IMR-90 (cell line): Measurements from ENCODE around the gene CAV2. TPM values are rescaled to one million over a fixed set of nuclear protein-coding genes. Genes with fewer than 3 reads are reported as not detected.

Source experiments
- ATAC-seq: fragments of 200-7000 bp; cut with Tn5 transposase; 2 replicates; pipeline ENCODE4 v1.9.1; 2020; ENCODE audit warnings: low read depth, mild to moderate bottlenecking, moderate library complexity
- BruUV-seq: library from RNA; stranded (reverse); fragments of 400-500 nt; replicated peaks from 2 replicates; lab custom pipeline; 2021; lab: Mats Ljungman, UMichigan
- CTCF ChIA-PET: fragments of 300-600 bp; formaldehyde crosslinking; extraction: SDS; loops from one replicate; lab custom pipeline; 2021; ENCODE audit warnings: antibody characterized with exemption; lab: Yijun Ruan, JAX
- POLR2A ChIA-PET: fragments of 300-600 bp; sonication (Branson Sonifier 250); formaldehyde crosslinking; loops from one replicate; lab custom pipeline; 2022; ENCODE audit warnings: antibody characterized with exemption; ENCODE audit not compliant: unreplicated experiment; lab: Charles Lee
- DNase-seq: peaks from one replicate; pipeline ENCODE4 v3.0.0; 2013
- H2AFZ ChIP-seq: replicated peaks from 2 replicates; pipeline ENCODE3; 2013; ENCODE audit warnings: low read length, mild to moderate bottlenecking; ENCODE audit not compliant: poor library complexity
- H2AK5ac ChIP-seq: 2 replicates; pipeline ENCODE4 v1.6.1; 2013; ENCODE audit warnings: low read depth, low read length, inconsistent platforms
- H2AK9ac ChIP-seq: replicated peaks from 2 replicates; pipeline ENCODE3; 2013; ENCODE audit warnings: mild to moderate bottlenecking, low read depth, low read length, moderate library complexity; ENCODE audit not compliant: poor library complexity
- H2BK120ac ChIP-seq: 2 replicates; pipeline ENCODE4 v1.6.1; 2013; ENCODE audit warnings: low read depth, low read length, inconsistent platforms
- H2BK15ac ChIP-seq: 3 replicates; pipeline ENCODE4 v1.6.1; 2013; ENCODE audit warnings: low read depth, low read length, inconsistent platforms
- H2BK20ac ChIP-seq: 2 replicates; pipeline ENCODE4 v1.6.1; 2013; ENCODE audit warnings: low read depth, mild to moderate bottlenecking, inconsistent platforms, low read length, moderate library complexity
- H2BK5ac ChIP-seq: 2 replicates; pipeline ENCODE4 v1.6.1; 2013; ENCODE audit warnings: mild to moderate bottlenecking, low read depth, low read length, inconsistent platforms; ENCODE audit not compliant: poor library complexity, severe bottlenecking
- H3K14ac ChIP-seq: replicated peaks from 2 replicates; pipeline ENCODE4 v1.6.1; 2013; ENCODE audit warnings: low read depth, low read length, inconsistent platforms
- H3K18ac ChIP-seq: 2 replicates; pipeline ENCODE4 v1.6.1; 2013; ENCODE audit warnings: low read depth, low read length, control low read depth
- H3K23ac ChIP-seq: 2 replicates; pipeline ENCODE4 v1.6.1; 2013; ENCODE audit warnings: low read depth, low read length, inconsistent platforms
- H3K27ac ChIP-seq: 2 replicates; pipeline ENCODE4 v1.5.1; 2013; ENCODE audit warnings: mild to moderate bottlenecking, control low read depth, low read length; ENCODE audit not compliant: insufficient read depth
- H3K27me3 ChIP-seq: 2 replicates; pipeline ENCODE4 v1.6.1; 2013; ENCODE audit warnings: low read length; ENCODE audit not compliant: control insufficient read depth, insufficient read depth
- H3K36me3 ChIP-seq: 2 replicates; pipeline ENCODE4 v1.6.1; 2013; ENCODE audit warnings: low read length, mixed read lengths; ENCODE audit not compliant: control insufficient read depth, insufficient read depth
- H3K4ac ChIP-seq: 2 replicates; pipeline ENCODE4 v1.6.1; 2013; ENCODE audit warnings: low read depth, low read length, inconsistent platforms
- H3K4me1 ChIP-seq: 2 replicates; pipeline ENCODE4 v1.6.1; 2013; ENCODE audit warnings: low read length, mixed read lengths; ENCODE audit not compliant: control insufficient read depth, insufficient read depth
- H3K4me2 ChIP-seq: 2 replicates; pipeline ENCODE4 v1.6.1; 2013; ENCODE audit warnings: low read depth, mild to moderate bottlenecking, control low read depth, low read length, moderate library complexity
- H3K4me3 ChIP-seq: 2 replicates; pipeline ENCODE4 v1.5.1; 2013; ENCODE audit warnings: low read depth, mild to moderate bottlenecking, control low read depth, low read length, moderate library complexity; ENCODE audit not compliant: insufficient read depth
- H3K56ac ChIP-seq: 2 replicates; pipeline ENCODE4 v1.6.1; 2013; ENCODE audit warnings: low read length, inconsistent platforms; ENCODE audit not compliant: insufficient read depth; ENCODE audit errors: extremely low read depth
- H3K79me1 ChIP-seq, 2 experiments: 2 replicates each; pipeline ENCODE4 v1.6.1; 2013; ENCODE audit warnings: low read length in 2 of 2, inconsistent platforms in 1 of 2, low read depth in 1 of 2
- H3K9ac ChIP-seq: 2 replicates; pipeline ENCODE4 v1.6.1; 2013; ENCODE audit warnings: low read depth, low read length, control low read depth
- H3K9me1 ChIP-seq: 2 replicates; pipeline ENCODE4 v1.6.1; 2013; ENCODE audit warnings: low read length, inconsistent platforms; ENCODE audit not compliant: insufficient read depth
- H3K9me3 ChIP-seq: 2 replicates; pipeline ENCODE4 v1.6.1; 2013; ENCODE audit warnings: low read length; ENCODE audit not compliant: control insufficient read depth, insufficient read depth
- H4K20me1 ChIP-seq: 2 replicates; pipeline ENCODE4 v1.6.1; 2013; ENCODE audit warnings: low read length, inconsistent platforms; ENCODE audit not compliant: insufficient read depth
- H4K5ac ChIP-seq: 2 replicates; pipeline ENCODE4 v1.6.1; 2013; ENCODE audit warnings: mild to moderate bottlenecking, low read depth, low read length, control low read depth
- H4K8ac ChIP-seq, 2 experiments: 2 replicates each; pipeline ENCODE4 v1.6.1; 2013; ENCODE audit warnings: low read depth in 2 of 2, low read length in 2 of 2, control low read depth in 1 of 2, inconsistent platforms in 1 of 2
- H4K91ac ChIP-seq: 2 replicates; pipeline ENCODE4 v1.6.1; 2013; ENCODE audit warnings: low read depth, low read length, inconsistent platforms; ENCODE audit not compliant: insufficient read depth
- BHLHE40 ChIP-seq: fragments of 150-350 bp; IDR thresholded peaks from 2 replicates; pipeline ENCODE4 v1.6.1; 2016; ENCODE audit warnings: mild to moderate bottlenecking, low read depth, low read length
- CEBPB ChIP-seq: IDR thresholded peaks from 2 replicates; pipeline ENCODE4 v1.6.1; 2012; ENCODE audit warnings: low read depth, low read length, improper control_type of control experiment
- CHD1 ChIP-seq: IDR thresholded peaks from 2 replicates; pipeline ENCODE4 v1.6.1; 2012; ENCODE audit warnings: low read depth, low read length, improper control_type of control experiment
- CTCF ChIP-seq: conservative IDR thresholded peaks from 2 replicates; pipeline ENCODE4 v1.5.1; 2012; ENCODE audit warnings: mild to moderate bottlenecking, low read depth, low read length, improper control_type of control experiment
- ELK1 ChIP-seq: fragments of 150-350 bp; IDR thresholded peaks from 2 replicates; pipeline ENCODE4 v1.6.1; 2016; ENCODE audit warnings: low read depth, mild to moderate bottlenecking, low read length, moderate library complexity, borderline replicate concordance
- FOS ChIP-seq: fragments of 150-350 bp; IDR thresholded peaks from 2 replicates; pipeline ENCODE4 v1.6.1; 2016; ENCODE audit warnings: low read depth, low read length
- MAFK ChIP-seq: IDR thresholded peaks from 2 replicates; pipeline ENCODE4 v1.6.1; 2012; ENCODE audit warnings: low read depth, low read length, improper control_type of control experiment
- MAZ ChIP-seq: IDR thresholded peaks from 2 replicates; pipeline ENCODE4 v1.6.1; 2012; ENCODE audit warnings: low read depth, mild to moderate bottlenecking, low read length, improper control_type of control experiment, moderate library complexity, borderline replicate concordance
- MXI1 ChIP-seq: IDR thresholded peaks from 2 replicates; pipeline ENCODE4 v1.6.1; 2012; ENCODE audit warnings: low read depth, mild to moderate bottlenecking, low read length, moderate library complexity, borderline replicate concordance
- NFE2L2 ChIP-seq: fragments of 150-350 bp; IDR thresholded peaks from 2 replicates; pipeline ENCODE4 v1.6.1; 2016; ENCODE audit warnings: low read depth, mild to moderate bottlenecking, low read length
- POLR2A ChIP-seq: IDR thresholded peaks from 2 replicates; pipeline ENCODE4 v1.6.1; 2012; ENCODE audit warnings: mild to moderate bottlenecking, low read depth, low read length
- RAD21 ChIP-seq: IDR thresholded peaks from 2 replicates; pipeline ENCODE4 v1.6.1; 2012; ENCODE audit warnings: low read length, improper control_type of control experiment
- RCOR1 ChIP-seq: IDR thresholded peaks from 2 replicates; pipeline ENCODE4 v1.6.1; 2012; ENCODE audit warnings: mild to moderate bottlenecking, low read length, improper control_type of control experiment; ENCODE audit not compliant: insufficient replicate concordance
- RFX5 ChIP-seq: IDR thresholded peaks from 2 replicates; pipeline ENCODE4 v1.8.0; 2012; ENCODE audit warnings: low read depth, mild to moderate bottlenecking, low read length, moderate library complexity
- SMC3 ChIP-seq: fragments of 150-350 bp; IDR thresholded peaks from 2 replicates; pipeline ENCODE4 v1.6.1; 2016; ENCODE audit warnings: low read depth, mild to moderate bottlenecking, antibody characterized with exemption, low read length, moderate library complexity
- USF2 ChIP-seq: fragments of 150-350 bp; IDR thresholded peaks from 2 replicates; pipeline ENCODE4 v1.6.1; 2017; ENCODE audit warnings: mild to moderate bottlenecking, antibody characterized with exemption, low read length, low read depth
- WGBS, 2 experiments: methylation state at CpG; one replicate each; pipeline versions ENCODE4 v1.1.5 to v1.1.7; 2013; ENCODE audit warnings: missing lambda C conversion rate in 2 of 2; ENCODE audit not compliant: insufficient read length in 1 of 2; ENCODE audit errors: extremely low coverage in 2 of 2; 5-methylcytosine and 5-hydroxymethylcytosine counted together
- dilution Hi-C: fragments of 300-500 bp; cut with HindIII; formaldehyde crosslinking; loops from one replicate; pipeline ENCODE4 v1.14.3; 2018; ENCODE audit warnings: low sequenced_read_pairs; ENCODE audit not compliant: unreplicated experiment
- in situ Hi-C: fragments of 300-500 bp; cut with MboI; formaldehyde crosslinking; loops from 3 replicates; pipeline ENCODE4 v1.14.3; 2019; ENCODE audit warnings: low sequenced_read_pairs, inconsistent platforms, mixed read lengths
- intact Hi-C: fragments of 100-400 bp; cut with micrococcal nuclease; formaldehyde crosslinking; loops from 2 replicates; pipeline ENCODE4 v1.10.0; 2022
- polyA plus RNA-seq, 3 experiments: library from polyadenylated mRNA; depleted of rRNA; stranded (reverse); fragments of >200 nt; gene quantifications; 2 replicates each; pipeline ENCODE4 v1.2.3, GENCODE V29; 2012; ENCODE audit warnings: low replicate concordance in 1 of 3
- total RNA-seq: library from RNA; depleted of rRNA; stranded (reverse); fragments of >200 nt; gene quantifications from 2 replicates; pipeline ENCODE4 v1.2.3, GENCODE V29; 2012

CAV2 gene
- total and polyA plus RNA-seq, 2 of the 4 experiments (the other 2 are of a cell fraction) = 199 to 265 TPM

- Histone ChIP-seq H3K9ac (no peak overlapping the region), H3K79me1 (peaks cover 31 to 77% of the 10 kb centered on the region in 2 experiments), H3K4me1 (peaks cover 32% of the 10 kb centered on the region), H3K9me1 (peaks cover 35% of the 10 kb centered on the region), H3K56ac (no peak overlapping the region), H4K5ac (no peak overlapping the region), H3K4me2 (no peak overlapping the region), H4K8ac (peak overlapping the region in 1 of 2 experiments; percentile 6; a peak in 1 of 4 replicates), H3K27me3 (no peaks in the 10 kb centered on the region), H3K23ac (0 out of 2 replicates have a peak overlapping the region, but pooled peaks have one; percentile 39), H3K27ac (peak overlapping the region; percentile 63; the same call in 1 of the 2 replicates), H2BK120ac (peak overlapping the region; percentile 38; the same call in 1 of the 2 replicates), H4K91ac (no peak overlapping the region), H2AFZ (no peak overlapping the region), H3K18ac (no peak overlapping the region), H2AK5ac (peak overlapping the region; percentile 36; the same call in 1 of the 2 replicates), H2BK20ac (no peak overlapping the region), H4K20me1 (peaks cover 47% of the 10 kb centered on the region; the same call in 1 of the 2 replicates), H2BK15ac (no peak overlapping the region), H2BK5ac (peak overlapping the region; percentile 54), H3K9me3 (no peaks in the 10 kb centered on the region), H3K4me3 (no peak overlapping the region), H2AK9ac (no peak overlapping the region), H3K36me3 (peaks cover 33% of the 10 kb centered on the region), H3K14ac (peak overlapping the region; percentile 57), H3K4ac (0 out of 2 replicates have a peak overlapping the region, but pooled peaks have one; percentile 28)
- ATAC-seq = no peak
- BruUV-seq = no TSS peak
- in situ Hi-C loops = loop anchor here (10.0 kb wide), 1 partner anchor 45 kb away; no protein-coding TSS in a partner anchor
- no peak for TF ChIP-seq CEBPB
- no peak for TF ChIP-seq FOS
- TF ChIP-seq MAFK = no peak
- TF ChIP-seq RCOR1 = no peak
- no peak for TF ChIP-seq NFE2L2
- no peak for TF ChIP-seq ELK1
- no peak for TF ChIP-seq MAZ
- TF ChIP-seq RAD21 = no peak
- no peak for TF ChIP-seq SMC3
- TF ChIP-seq POLR2A = no peak
- no peak for TF ChIP-seq CTCF
- no peak for TF ChIP-seq USF2
- TF ChIP-seq RFX5 = no peak
- no peak for TF ChIP-seq CHD1
- no peak for TF ChIP-seq BHLHE40
- TF ChIP-seq MXI1 = no peak
- ChIA-PET POLR2A (no interaction called here), CTCF (no interaction called here)
- intact Hi-C loops = loop anchor here (5.0 kb wide), 1 partner anchor 47 kb away; no protein-coding TSS in a partner anchor
- no peak for DNase-seq
- dilution Hi-C loops = no loop called here
- no CpG with 5 or more reads among the region's 3 CpGs for WGBS, 2 experiments
Observed at GRCh38 chr7:116539879-116540278, 40.3 kb downstream of the CAV2 start.
